Measurements from ENCODE around the gene CLPSL1.

DNA sequence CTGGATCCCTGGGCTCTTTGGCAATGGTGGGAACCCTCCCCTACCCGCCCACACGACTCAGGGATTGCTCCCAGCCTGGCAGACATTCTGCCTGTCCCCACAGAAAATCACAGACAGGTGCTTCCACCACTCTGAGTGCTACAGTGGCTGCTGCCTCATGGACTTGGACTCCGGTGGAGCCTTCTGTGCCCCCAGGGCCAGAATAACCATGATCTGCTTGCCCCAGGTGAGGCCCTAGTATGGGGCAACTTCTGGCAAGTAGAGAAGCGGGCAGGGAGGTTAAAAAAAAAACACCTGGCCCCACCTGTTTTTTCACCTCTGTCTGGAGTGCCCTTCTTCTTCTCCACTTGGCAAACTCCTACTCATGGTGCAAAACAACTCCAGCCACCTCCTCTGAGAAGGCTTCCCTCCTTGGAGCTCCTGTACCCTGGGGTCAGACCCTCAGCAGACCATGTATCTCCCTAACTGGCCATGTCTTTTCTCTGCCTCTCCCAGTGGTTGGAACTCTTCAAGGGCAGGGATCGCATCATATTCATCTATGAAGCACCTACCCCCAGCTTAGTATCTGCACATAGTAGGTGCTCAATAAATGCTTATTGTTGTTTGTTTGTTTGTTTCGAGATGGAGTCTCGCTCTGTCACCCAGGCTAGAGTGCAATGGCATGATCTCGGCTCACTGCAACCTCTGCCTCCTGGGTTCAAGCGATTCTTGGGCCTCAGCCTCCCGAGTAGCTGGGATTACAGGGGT lies 3.3 kb upstream of the CLPSL1 start:
- TF ChIP-seq, protein P1, sequence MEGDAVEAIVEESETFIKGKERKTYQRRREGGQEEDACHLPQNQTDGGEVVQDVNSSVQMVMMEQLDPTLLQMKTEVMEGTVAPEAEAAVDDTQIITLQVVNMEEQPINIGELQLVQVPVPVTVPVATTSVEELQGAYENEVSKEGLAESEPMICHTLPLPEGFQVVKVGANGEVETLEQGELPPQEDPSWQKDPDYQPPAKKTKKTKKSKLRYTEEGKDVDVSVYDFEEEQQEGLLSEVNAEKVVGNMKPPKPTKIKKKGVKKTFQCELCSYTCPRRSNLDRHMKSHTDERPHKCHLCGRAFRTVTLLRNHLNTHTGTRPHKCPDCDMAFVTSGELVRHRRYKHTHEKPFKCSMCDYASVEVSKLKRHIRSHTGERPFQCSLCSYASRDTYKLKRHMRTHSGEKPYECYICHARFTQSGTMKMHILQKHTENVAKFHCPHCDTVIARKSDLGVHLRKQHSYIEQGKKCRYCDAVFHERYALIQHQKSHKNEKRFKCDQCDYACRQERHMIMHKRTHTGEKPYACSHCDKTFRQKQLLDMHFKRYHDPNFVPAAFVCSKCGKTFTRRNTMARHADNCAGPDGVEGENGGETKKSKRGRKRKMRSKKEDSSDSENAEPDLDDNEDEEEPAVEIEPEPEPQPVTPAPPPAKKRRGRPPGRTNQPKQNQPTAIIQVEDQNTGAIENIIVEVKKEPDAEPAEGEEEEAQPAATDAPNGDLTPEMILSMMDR (IDR thresholded peaks at IDR 0.05): no peak
- no peak for TF ChIP-seq POLR2AphosphoS5 (IDR thresholded peaks at IDR 0.05)
- TF ChIP-seq POLR2A (IDR thresholded peaks at IDR 0.05): no peak
- no peak for TF ChIP-seq EP300 (IDR thresholded peaks at IDR 0.05)
